ENCODE data around the gene TCF23. TPM values are rescaled to one million over a fixed set of nuclear protein-coding genes. Genes with fewer than 3 reads are reported as not detected.
"Not testable (repeated sequence)": the region's sequence is repeated elsewhere in the genome, so short reads cannot be mapped to it uniquely, and the experiment has no call there.

Gene TCF23
- total RNA-seq, 1 experiment from 2014 or later, result not detected

DNA sequence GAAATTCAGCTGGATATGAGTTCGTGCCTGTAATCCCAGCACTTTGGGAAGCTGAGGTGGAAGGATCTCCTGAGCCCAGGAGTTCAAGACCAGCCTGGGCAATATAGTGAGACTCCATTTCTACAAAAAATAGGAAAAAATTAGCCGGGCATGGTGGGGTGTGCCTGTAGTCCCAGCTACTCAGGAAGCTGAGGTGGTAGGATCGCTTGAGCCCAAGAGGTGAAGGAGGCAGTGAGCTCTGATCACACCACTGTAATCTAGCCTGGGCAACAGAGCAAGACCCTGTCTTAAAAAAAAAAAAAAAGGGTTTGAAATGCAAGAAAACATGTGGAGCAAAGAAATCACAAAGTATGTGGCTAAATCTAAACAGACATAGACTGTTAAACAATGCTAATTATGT is 39.7 kb upstream of the TCF23 start:
- Histone ChIP-seq H3K36me3 (ENCODE audit: insufficient read depth, low read length, poor library complexity, severe bottlenecking) (no peaks in the 10 kb centered on the region), H3K27me3 (replicated peaks; ENCODE audit: insufficient read depth, low read depth, low read length, poor library complexity) (no peaks in the 10 kb centered on the region), H3K27ac (ENCODE audit: low read depth, low read length, poor library complexity, severe bottlenecking) (no peak overlapping the region), H3K4me1 (ENCODE audit: insufficient read depth, low read length, poor library complexity, severe bottlenecking) (no peaks in the 10 kb centered on the region), H3K4me3 (ENCODE audit: low read depth, low read length, poor library complexity, severe bottlenecking) (no peak overlapping the region), H3K9me3 (ENCODE audit: low read depth, low read length, poor library complexity, severe bottlenecking) (no peaks in the 10 kb centered on the region)
- ChIA-PET CTCF (no interaction called here), POLR2A (ENCODE audit: low non-redundant PET) (interaction anchor here (0.6 kb wide), 1 partner anchor 67 kb away, joined by 3 read pairs; no protein-coding TSS in a partner anchor)
- intact Hi-C loops (cut with micrococcal nuclease; ENCODE audit: unreplicated experiment), result no loop called here
- no TSS peak for BruUV-seq (replicated peaks)
- no peak for DNase-seq (ENCODE audit: low spot score)
- TF ChIP-seq CTCF (conservative IDR thresholded peaks at IDR 0.05; ENCODE audit: low read depth, low read length), result no peak
- no peak for TF ChIP-seq EZH2 (IDR thresholded peaks at IDR 0.05; ENCODE audit: borderline replicate concordance, low read depth, low read length, poor library complexity, severe bottlenecking)

DNA sequence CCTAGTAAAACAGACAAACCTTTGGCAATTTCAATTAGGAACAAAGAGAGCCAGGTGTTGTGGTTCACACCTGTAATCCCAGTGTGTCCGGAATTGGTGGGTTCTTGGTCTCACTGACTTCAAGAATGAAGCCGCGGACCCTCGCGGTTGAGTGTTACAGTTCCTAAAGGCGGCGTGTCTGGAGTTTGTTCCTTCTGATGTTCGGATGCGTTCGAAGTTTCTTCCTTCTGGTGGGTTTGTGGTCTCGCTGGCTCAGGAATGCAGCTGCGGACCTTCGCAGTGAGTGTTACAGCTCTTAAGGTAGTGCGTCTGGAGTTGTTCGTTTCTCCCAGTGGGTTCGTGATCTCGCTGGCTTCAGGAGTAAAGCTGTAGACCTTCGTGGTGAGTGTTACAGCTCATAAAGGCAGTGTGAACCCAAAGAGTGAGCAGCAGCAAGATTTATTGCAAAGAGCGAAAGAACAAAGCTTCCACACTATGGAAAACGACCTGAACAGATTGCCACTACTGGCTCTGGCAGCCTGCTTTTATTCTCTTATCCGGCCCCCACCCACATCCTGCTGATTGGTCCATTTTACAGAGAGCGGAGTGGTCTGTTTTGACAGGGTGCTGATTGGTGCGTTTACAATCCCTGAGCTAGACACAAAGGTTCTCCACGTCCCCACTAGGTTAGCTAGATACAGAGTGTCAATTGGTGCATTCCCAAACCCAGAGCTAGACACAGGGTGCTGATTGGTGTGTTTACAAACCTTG is 38.0 kb upstream of the TCF23 start:
- CTCF ChIA-PET; DNase-seq (ENCODE audit: low spot score); H3K36me3 ChIP-seq (ENCODE audit: insufficient read depth, low read length, poor library complexity, severe bottlenecking); BruUV-seq (replicated peaks); H3K27ac ChIP-seq (ENCODE audit: low read depth, low read length, poor library complexity, severe bottlenecking); POLR2A ChIA-PET (ENCODE audit: low non-redundant PET); H3K4me1 ChIP-seq (ENCODE audit: insufficient read depth, low read length, poor library complexity, severe bottlenecking); H3K27me3 ChIP-seq (replicated peaks; ENCODE audit: insufficient read depth, low read depth, low read length, poor library complexity); H3K9me3 ChIP-seq (ENCODE audit: low read depth, low read length, poor library complexity, severe bottlenecking); intact Hi-C loops (cut with micrococcal nuclease; ENCODE audit: unreplicated experiment); H3K4me3 ChIP-seq (ENCODE audit: low read depth, low read length, poor library complexity, severe bottlenecking): not testable (repeated sequence)

DNA sequence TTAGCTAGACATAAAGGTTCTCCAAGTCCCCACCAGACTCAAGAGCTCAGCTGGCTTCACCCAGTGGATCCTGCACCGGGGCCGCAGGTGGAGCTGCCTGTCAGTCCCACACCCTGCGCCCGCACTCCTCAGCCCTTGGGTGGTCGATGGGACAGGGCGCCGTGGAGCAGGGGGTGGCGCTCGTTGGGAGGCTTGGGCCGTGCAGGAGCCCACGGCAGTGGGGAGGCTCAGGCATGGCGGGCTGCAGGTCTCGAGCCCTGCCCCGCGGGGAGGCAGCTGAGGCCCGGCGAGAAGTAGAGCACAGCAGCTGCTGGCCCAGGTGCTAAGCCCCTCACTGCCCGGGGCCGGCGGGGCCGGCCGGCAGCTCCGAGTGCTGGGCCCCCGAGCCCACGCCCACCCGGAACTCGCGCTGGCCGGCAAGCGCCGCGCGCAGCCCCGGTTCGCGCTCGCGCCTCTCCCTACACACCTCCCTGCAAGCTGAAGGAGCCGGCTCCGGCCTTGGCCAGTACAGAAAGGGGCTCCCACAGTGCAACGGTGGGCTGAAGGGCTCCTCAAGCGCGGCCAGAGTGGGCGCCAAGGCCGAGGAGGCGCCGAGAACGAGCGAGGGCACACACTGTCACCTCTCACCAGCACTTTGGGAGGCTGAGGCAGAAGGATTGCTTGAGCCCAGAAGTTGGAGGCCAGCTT is 37.3 kb upstream of the TCF23 start:
- H3K9me3 ChIP-seq (ENCODE audit: low read depth, low read length, poor library complexity, severe bottlenecking); H3K27me3 ChIP-seq (replicated peaks; ENCODE audit: insufficient read depth, low read depth, low read length, poor library complexity); DNase-seq (ENCODE audit: low spot score); POLR2A ChIA-PET (ENCODE audit: low non-redundant PET); BruUV-seq (replicated peaks); H3K4me3 ChIP-seq (ENCODE audit: low read depth, low read length, poor library complexity, severe bottlenecking); H3K4me1 ChIP-seq (ENCODE audit: insufficient read depth, low read length, poor library complexity, severe bottlenecking); CTCF ChIA-PET; H3K27ac ChIP-seq (ENCODE audit: low read depth, low read length, poor library complexity, severe bottlenecking); intact Hi-C loops (cut with micrococcal nuclease; ENCODE audit: unreplicated experiment); H3K36me3 ChIP-seq (ENCODE audit: insufficient read depth, low read length, poor library complexity, severe bottlenecking): not testable (repeated sequence)

DNA sequence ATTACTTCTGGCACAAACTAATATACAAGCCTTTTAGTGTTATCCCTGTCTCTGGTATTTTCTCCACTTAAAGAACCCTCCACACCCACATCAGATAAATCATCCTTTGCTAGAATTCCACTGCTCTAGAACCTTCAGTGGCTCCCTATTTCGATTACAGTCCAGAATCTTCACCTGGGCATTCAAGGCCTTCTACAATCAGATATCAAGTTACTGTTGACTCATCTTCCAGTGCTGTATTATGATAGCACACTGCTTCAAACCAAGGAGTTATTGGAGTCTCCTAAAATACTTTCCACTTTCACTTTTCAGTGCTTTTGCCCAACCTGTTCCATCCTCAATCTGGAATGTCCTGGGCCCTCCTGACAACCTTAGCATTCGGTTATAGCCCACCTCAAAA is 33.3 kb upstream of the TCF23 start:
- no peak for TF ChIP-seq EZH2 (IDR thresholded peaks at IDR 0.05; ENCODE audit: borderline replicate concordance, low read depth, low read length, poor library complexity, severe bottlenecking)
- TF ChIP-seq CTCF (conservative IDR thresholded peaks at IDR 0.05; ENCODE audit: low read depth, low read length), result no peak
- no peak for DNase-seq (ENCODE audit: low spot score)
- H3K9me3 ChIP-seq (ENCODE audit: low read depth, low read length, poor library complexity, severe bottlenecking), result no peaks in the 10 kb centered on the region
- intact Hi-C loops (cut with micrococcal nuclease; ENCODE audit: unreplicated experiment), result no loop called here
- no peaks in the 10 kb centered on the region for H3K36me3 ChIP-seq (ENCODE audit: insufficient read depth, low read length, poor library complexity, severe bottlenecking)
- no TSS peak for BruUV-seq (replicated peaks)
- ChIA-PET POLR2A (ENCODE audit: low non-redundant PET) (interaction anchor here (0.6 kb wide), 1 partner anchor 106 kb away, joined by 8 read pairs; no protein-coding TSS in a partner anchor), CTCF (interaction anchor here (0.7 kb wide), 1 partner anchor 283 kb away, joined by 9 read pairs; no protein-coding TSS in a partner anchor)
- H3K4me3 ChIP-seq (ENCODE audit: low read depth, low read length, poor library complexity, severe bottlenecking), result no peak overlapping the region
- H3K27me3 ChIP-seq (replicated peaks; ENCODE audit: insufficient read depth, low read depth, low read length, poor library complexity), result no peaks in the 10 kb centered on the region
- peaks cover 5% of the 10 kb centered on the region for H3K4me1 ChIP-seq (ENCODE audit: insufficient read depth, low read length, poor library complexity, severe bottlenecking)
- no peak overlapping the region for H3K27ac ChIP-seq (ENCODE audit: low read depth, low read length, poor library complexity, severe bottlenecking)

All from A673 (cell line).